Renal cortical epithelial cell (primary cell): ENCODE data around the gene WNT3. TPM values are rescaled to one million over a fixed set of nuclear protein-coding genes. Genes with fewer than 3 reads are reported as not detected.
"Not testable (repeated sequence)": the region's sequence is repeated elsewhere in the genome, so short reads cannot be mapped to it uniquely, and the experiment has no call there.

ENCODE experiments used
- DNase-seq: peaks from one replicate; pipeline ENCODE4 v3.0.0-alpha.2; 2011; ENCODE audit warnings: low read depth
- total RNA-seq: library from RNA; depleted of rRNA; stranded (reverse); fragments of >200 nt; gene quantifications from 2 replicates; pipeline ENCODE4 v1.2.3, GENCODE V29; 2014

Gene WNT3
- total RNA-seq, 1 donor from 2014 or later: 1.4 TPM

GRCh38 chr17:46812624-46813318 lies 5.7 kb downstream of the WNT3 start:
- DNase-seq: no peak

- peak; percentile 62 for DNase-seq
These were observed 6.4 kb downstream of the WNT3 start for GRCh38 chr17:46811978-46812583.

- no peak for DNase-seq
These were observed 7.7 kb downstream of the WNT3 start for GRCh38 chr17:46810837-46811236.

- DNase-seq: no peak
These were observed 9.4 kb downstream of the WNT3 start for GRCh38 chr17:46809110-46809571.

GRCh38 chr17:46805771-46806170 lies 12.7 kb downstream of the WNT3 start:
- DNase-seq: no peak

- DNase-seq: no peak
These were observed 14.9 kb downstream of the WNT3 start for GRCh38 chr17:46803544-46803943.

- no peak for DNase-seq
These were observed 15.7 kb downstream of the WNT3 start for GRCh38 chr17:46802800-46803199.

GRCh38 chr17:46800573-46800972 lies 17.9 kb downstream of the WNT3 start:
- DNase-seq: no peak

- DNase-seq: no peak
These were observed 21.4 kb downstream of the WNT3 start for GRCh38 chr17:46796956-46797530.

GRCh38 chr17:46796524-46796923 lies 22.0 kb downstream of the WNT3 start:
- no peak for DNase-seq

- DNase-seq: no peak
These were observed 22.4 kb downstream of the WNT3 start for GRCh38 chr17:46796084-46796483.

GRCh38 chr17:46795379-46795952 lies 23.0 kb downstream of the WNT3 start:
- no peak for DNase-seq

GRCh38 chr17:46794318-46794717 lies 24.2 kb downstream of the WNT3 start:
- DNase-seq: no peak

- DNase-seq: no peak
These were observed 25.0 kb downstream of the WNT3 start for GRCh38 chr17:46793541-46793940.

- DNase-seq: not testable (repeated sequence)
These were observed 25.5 kb downstream of the WNT3 start for GRCh38 chr17:46793023-46793422.

- no peak for DNase-seq
These were observed 26.4 kb downstream of the WNT3 start for GRCh38 chr17:46792071-46792470.

GRCh38 chr17:46791531-46791930 lies 27.0 kb downstream of the WNT3 start:
- no peak for DNase-seq

- DNase-seq: no peak
These were observed 28.3 kb downstream of the WNT3 start for GRCh38 chr17:46790216-46790615.

- no peak for DNase-seq
These were observed 28.9 kb downstream of the WNT3 start for GRCh38 chr17:46789610-46790009.

GRCh38 chr17:46788796-46789195 lies 29.7 kb downstream of the WNT3 start:
- no peak for DNase-seq

- no peak for DNase-seq
These were observed 30.2 kb downstream of the WNT3 start for GRCh38 chr17:46788300-46788699.

GRCh38 chr17:46787478-46787877 lies 31.0 kb downstream of the WNT3 start:
- no peak for DNase-seq

- DNase-seq: no peak
These were observed 32.8 kb downstream of the WNT3 start for GRCh38 chr17:46785696-46786095.
